ENCODE measurements around the gene PHKB. TPM values are rescaled to one million over a fixed set of nuclear protein-coding genes. Genes with fewer than 3 reads are reported as not detected.
A peak's percentile ranks its signal among the peaks of the same experiment; 100 is the strongest.

PHKB gene
- polyA plus RNA-seq, 3 donors, result 49.8 to 53.1 (median 50.8) TPM

- TF ChIP-seq CTCF (IDR thresholded peaks at IDR 0.05), result no peak
- Histone ChIP-seq H4K20me1 (ENCODE audit: insufficient read depth, low read length) (no peaks in the 10 kb centered on the region), H3K79me2 (ENCODE audit: insufficient read depth, low read length) (no peaks in the 10 kb centered on the region), H3K4me2 (replicated peaks; ENCODE audit: extremely low read depth, low read length, poor library complexity, severe bottlenecking) (no peak overlapping the region), H3K4me1 (ENCODE audit: control insufficient read depth in 1 of 2, insufficient read depth in 2 of 2, low read length in 2 of 2) (no peaks in the 10 kb centered on the region), H2AFZ (ENCODE audit: insufficient read depth, low read depth, low read length, poor library complexity, severe bottlenecking) (no peak overlapping the region), H3K4me3 (replicated peaks in 1 of 3; ENCODE audit: low read depth in 2 of 3, low read length in 3 of 3) (no peak overlapping the region), H3K27ac (ENCODE audit: low read depth in 1 of 2, low read length in 2 of 2) (no peak overlapping the region), H3K9me3 (replicated peaks in 1 of 2; ENCODE audit: control insufficient read depth in 1 of 2, insufficient read depth in 1 of 2, low read length in 2 of 2) (no peaks in the 10 kb centered on the region), H3K27me3 (ENCODE audit: control insufficient read depth in 2 of 2, insufficient read depth in 2 of 2, low read length in 2 of 2) (no peaks in the 10 kb centered on the region), H3K36me3 (replicated peaks in 1 of 2; ENCODE audit: control insufficient read depth in 1 of 2, insufficient read depth in 2 of 2, low read length in 2 of 2) (peaks cover 16 to 40% of the 10 kb centered on the region in 2 donors), H3K9ac (ENCODE audit: insufficient read depth, low read length, poor library complexity, severe bottlenecking) (no peak overlapping the region)
- Mint-ChIP-seq H3K27me3 (ENCODE audit: low read depth in 3 of 3) (no peaks in the 10 kb centered on the region), H3K4me3 (no peak overlapping the region), H3K9me3 (peaks cover 0 to 3% (median 1%) of the 10 kb centered on the region in 7 donors), H3K4me1 (peaks cover 10% of the 10 kb centered on the region), H3K36me3 (peaks cover 20 to 53% of the 10 kb centered on the region in 2 donors), H3K27ac (no peak overlapping the region)
- intact Hi-C loops (cut with micrococcal nuclease), result no loop called here
- DNase-seq, result no peak
Observed at GRCh38 chr16:47604306-47604705, 143.2 kb downstream of the PHKB start.

- Histone ChIP-seq H3K4me2 (replicated peaks; ENCODE audit: extremely low read depth, low read length, poor library complexity, severe bottlenecking) (no peak overlapping the region), H3K27ac (ENCODE audit: low read depth in 1 of 2, low read length in 2 of 2) (no peak overlapping the region), H3K79me2 (ENCODE audit: insufficient read depth, low read length) (no peaks in the 10 kb centered on the region), H3K27me3 (ENCODE audit: control insufficient read depth in 2 of 2, insufficient read depth in 2 of 2, low read length in 2 of 2) (no peaks in the 10 kb centered on the region), H3K4me3 (replicated peaks in 1 of 3; ENCODE audit: low read depth in 2 of 3, low read length in 3 of 3) (no peak overlapping the region), H3K36me3 (replicated peaks in 1 of 2; ENCODE audit: control insufficient read depth in 1 of 2, insufficient read depth in 2 of 2, low read length in 2 of 2) (peaks cover 23 to 63% of the 10 kb centered on the region in 2 donors), H2AFZ (ENCODE audit: insufficient read depth, low read depth, low read length, poor library complexity, severe bottlenecking) (no peak overlapping the region), H4K20me1 (ENCODE audit: insufficient read depth, low read length) (peaks cover 5% of the 10 kb centered on the region), H3K4me1 (ENCODE audit: control insufficient read depth in 1 of 2, insufficient read depth in 2 of 2, low read length in 2 of 2) (no peaks in the 10 kb centered on the region), H3K9ac (ENCODE audit: insufficient read depth, low read length, poor library complexity, severe bottlenecking) (no peak overlapping the region), H3K9me3 (replicated peaks in 1 of 2; ENCODE audit: control insufficient read depth in 1 of 2, insufficient read depth in 1 of 2, low read length in 2 of 2) (peaks cover 0 to 3% of the 10 kb centered on the region in 2 donors)
- intact Hi-C loops (cut with micrococcal nuclease), result no loop called here
- H3K36me3 Mint-ChIP-seq, result peaks cover 52 to 73% of the 10 kb centered on the region in 2 donors
- DNase-seq, result no peak
- no peaks in the 10 kb centered on the region for H3K27me3 Mint-ChIP-seq (ENCODE audit: low read depth in 3 of 3)
- peaks cover 0 to 6% (median 4%) of the 10 kb centered on the region in 7 donors for H3K9me3 Mint-ChIP-seq
- no peak for TF ChIP-seq CTCF (IDR thresholded peaks at IDR 0.05)
- peak overlapping the region in 1 of 7 donors; percentile 2 for H3K27ac Mint-ChIP-seq
- H3K4me3 Mint-ChIP-seq, result no peak overlapping the region
- H3K4me1 Mint-ChIP-seq, result peaks cover 7% of the 10 kb centered on the region
- WGBS (ENCODE audit: insufficient coverage), result no CpG with 5 or more reads among the region's 2 CpGs
Observed at GRCh38 chr16:47611042-47611441, 149.9 kb downstream of the PHKB start.

All from CD14-positive monocyte (primary cell).